GM12892 (cell line): ENCODE results near the gene PLSCR4.

Source experiments
- POLR2A ChIP-seq: IDR thresholded peaks from 2 replicates; pipeline ENCODE4 v1.6.1; 2011; ENCODE audit warnings: low read depth, low read length, control low read depth
- POLR2AphosphoS5 ChIP-seq: IDR thresholded peaks from 2 replicates; pipeline ENCODE4 v1.6.1; 2011; ENCODE audit warnings: low read depth, low read length, control low read depth
- TAF1 ChIP-seq: IDR thresholded peaks from 2 replicates; pipeline ENCODE4 v1.6.1; 2011; ENCODE audit warnings: low read depth, mild to moderate bottlenecking, control low read depth, low read length, borderline replicate concordance

DNA sequence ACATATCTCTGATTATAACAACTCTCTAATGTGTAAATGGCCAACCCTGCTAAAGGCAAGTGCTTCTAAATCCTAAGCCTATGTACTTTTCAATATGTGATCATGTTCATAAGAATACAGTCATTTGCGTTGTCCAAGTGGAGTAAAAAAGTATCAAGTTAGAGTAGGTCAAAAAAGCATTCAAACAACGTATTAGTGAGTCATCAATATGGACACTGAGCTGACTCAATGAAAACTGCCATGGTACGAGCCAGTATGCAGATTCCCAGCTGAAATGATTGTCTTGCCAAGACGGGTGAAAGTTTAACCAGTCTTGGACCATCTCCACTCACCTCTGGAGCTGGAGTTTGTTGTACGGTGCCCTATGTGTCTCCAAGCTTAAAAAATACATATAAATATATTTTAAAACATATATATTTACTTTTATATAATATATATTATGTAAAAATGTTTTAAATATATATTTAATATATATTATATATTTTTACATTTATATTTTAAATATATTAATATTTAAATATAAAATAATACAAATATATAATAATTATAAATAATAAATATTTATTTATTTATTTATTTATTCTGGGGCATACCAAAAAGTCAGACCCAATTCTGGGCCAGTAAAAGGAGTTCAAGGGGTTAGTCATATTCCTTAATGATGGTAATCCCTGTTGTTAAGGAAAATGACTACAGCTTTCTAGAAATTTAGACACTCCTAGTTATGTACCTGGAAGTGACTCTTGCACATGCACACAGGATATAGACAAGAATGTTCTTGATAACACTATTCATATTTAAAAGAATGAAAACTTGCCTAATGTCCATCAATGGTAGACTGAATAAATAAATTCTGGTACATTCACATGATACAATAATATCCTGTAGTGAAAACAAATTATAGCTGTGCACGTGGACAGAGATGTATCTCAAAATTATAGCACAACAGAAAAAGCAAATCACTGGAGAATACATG is 27.2 kb downstream of the PLSCR4 start:
- TF ChIP-seq POLR2A (no peak), TAF1 (no peak), POLR2AphosphoS5 (no peak)
